GM18508 (cell line): ENCODE results near the gene TICRR.
"Not testable (repeated sequence)": the region's sequence is repeated elsewhere in the genome, so short reads cannot be mapped to it uniquely, and the experiment has no call there.

Experiments
- ATAC-seq: cut with Tn5 transposase; IDR thresholded peaks from one replicate; pipeline ENCODE4 v1.9.1; 2021; ENCODE audit warnings: moderate number of reproducible peaks; ENCODE audit not compliant: insufficient read depth, unreplicated experiment

The TICRR gene, protein sequence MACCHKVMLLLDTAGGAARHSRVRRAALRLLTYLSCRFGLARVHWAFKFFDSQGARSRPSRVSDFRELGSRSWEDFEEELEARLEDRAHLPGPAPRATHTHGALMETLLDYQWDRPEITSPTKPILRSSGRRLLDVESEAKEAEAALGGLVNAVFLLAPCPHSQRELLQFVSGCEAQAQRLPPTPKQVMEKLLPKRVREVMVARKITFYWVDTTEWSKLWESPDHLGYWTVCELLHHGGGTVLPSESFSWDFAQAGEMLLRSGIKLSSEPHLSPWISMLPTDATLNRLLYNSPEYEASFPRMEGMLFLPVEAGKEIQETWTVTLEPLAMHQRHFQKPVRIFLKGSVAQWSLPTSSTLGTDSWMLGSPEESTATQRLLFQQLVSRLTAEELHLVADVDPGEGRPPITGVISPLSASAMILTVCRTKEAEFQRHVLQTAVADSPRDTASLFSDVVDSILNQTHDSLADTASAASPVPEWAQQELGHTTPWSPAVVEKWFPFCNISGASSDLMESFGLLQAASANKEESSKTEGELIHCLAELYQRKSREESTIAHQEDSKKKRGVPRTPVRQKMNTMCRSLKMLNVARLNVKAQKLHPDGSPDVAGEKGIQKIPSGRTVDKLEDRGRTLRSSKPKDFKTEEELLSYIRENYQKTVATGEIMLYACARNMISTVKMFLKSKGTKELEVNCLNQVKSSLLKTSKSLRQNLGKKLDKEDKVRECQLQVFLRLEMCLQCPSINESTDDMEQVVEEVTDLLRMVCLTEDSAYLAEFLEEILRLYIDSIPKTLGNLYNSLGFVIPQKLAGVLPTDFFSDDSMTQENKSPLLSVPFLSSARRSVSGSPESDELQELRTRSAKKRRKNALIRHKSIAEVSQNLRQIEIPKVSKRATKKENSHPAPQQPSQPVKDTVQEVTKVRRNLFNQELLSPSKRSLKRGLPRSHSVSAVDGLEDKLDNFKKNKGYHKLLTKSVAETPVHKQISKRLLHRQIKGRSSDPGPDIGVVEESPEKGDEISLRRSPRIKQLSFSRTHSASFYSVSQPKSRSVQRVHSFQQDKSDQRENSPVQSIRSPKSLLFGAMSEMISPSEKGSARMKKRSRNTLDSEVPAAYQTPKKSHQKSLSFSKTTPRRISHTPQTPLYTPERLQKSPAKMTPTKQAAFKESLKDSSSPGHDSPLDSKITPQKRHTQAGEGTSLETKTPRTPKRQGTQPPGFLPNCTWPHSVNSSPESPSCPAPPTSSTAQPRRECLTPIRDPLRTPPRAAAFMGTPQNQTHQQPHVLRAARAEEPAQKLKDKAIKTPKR (N-terminal part only)

DNA sequence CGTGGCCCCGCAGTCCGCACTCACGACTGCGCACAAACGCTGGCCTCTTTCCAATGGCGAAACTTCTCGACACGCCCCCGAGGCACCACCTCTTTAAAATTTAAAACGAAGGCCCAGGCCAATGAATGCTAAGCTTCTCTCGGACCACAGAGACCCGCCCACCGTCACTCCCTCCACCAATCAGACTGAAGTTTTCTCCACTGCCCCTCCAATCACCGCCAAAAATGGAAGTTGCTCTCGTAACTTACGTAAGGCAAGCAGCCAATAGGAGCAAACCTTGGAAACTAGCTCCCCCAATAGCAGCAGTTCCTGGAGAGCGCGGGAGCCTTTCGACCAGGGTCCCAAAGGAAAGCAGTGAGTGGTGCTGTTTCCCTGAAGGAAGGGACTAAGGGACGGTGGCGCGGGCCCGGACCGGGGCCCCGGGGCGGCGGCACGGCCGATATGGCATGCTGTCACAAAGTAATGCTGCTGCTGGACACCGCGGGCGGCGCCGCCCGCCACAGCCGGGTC, at the start of gene TICRR:
TICRR (plus strand) TSS at position 324 of the 510 bp plus-strand sequence; CDS start at position 442, 118 bp downstream.
- peak; percentile 95 for ATAC-seq

DNA sequence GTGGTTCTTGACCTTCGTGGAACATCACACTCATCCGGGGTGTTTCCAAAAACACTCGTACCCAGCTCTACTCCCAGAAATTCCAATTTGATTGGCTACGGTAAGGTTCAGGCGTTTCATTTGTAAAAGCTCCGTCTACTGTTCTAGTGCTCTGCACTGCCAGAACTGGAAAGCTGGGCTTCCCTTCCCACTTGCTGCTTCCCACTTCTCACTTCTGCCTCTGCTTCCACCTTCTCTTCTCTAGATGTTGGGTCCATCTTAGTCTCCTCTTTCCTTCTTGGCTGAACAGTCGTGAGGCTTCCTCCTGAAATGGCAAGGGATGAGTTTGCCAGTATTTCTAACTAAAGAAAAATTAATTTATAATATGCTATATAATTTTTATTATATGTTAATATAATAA, 49.1 kb upstream of the TICRR start:
- ATAC-seq: no peak

DNA sequence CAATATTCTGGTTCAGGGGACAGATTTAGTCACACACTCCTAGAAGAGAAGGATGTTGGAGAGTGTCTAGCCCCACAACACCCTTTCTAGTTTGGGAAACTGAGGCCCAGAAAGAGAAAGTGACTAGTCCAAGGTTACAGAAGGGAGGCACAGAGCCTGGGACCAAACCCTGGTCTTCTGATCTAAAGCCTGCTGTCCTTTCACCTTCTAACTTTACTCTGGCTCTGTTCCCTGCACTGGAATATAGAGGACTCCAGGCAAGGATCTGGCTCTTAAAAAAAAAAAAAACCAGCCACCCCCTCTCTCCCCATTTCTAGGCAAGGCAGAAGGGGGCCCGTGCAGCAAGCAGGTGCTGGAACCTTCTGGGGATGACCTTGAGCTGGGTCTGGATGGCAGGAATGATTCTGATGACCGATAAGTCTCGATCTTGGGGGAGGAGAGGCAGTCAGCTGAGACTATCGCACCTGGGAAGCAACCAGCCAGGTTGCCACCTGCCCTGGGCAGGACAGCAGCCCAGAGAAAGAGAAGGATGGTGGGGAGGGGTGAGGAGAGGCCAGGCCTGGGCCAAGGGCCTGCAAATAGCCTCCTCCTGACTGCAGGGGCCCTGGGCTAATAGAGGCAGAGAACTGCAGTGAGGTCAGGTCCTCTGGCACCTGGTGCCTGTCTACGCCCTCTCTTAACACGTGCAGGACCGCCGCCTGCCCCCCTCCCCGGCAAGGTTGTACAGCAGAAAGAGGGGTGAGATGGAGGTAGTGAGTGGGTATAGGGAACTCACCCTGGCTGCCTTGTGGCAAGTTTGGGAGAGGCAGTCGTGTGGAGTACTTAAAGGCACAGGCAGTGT, 48.4 kb upstream of the TICRR start:
- ATAC-seq: no peak

DNA sequence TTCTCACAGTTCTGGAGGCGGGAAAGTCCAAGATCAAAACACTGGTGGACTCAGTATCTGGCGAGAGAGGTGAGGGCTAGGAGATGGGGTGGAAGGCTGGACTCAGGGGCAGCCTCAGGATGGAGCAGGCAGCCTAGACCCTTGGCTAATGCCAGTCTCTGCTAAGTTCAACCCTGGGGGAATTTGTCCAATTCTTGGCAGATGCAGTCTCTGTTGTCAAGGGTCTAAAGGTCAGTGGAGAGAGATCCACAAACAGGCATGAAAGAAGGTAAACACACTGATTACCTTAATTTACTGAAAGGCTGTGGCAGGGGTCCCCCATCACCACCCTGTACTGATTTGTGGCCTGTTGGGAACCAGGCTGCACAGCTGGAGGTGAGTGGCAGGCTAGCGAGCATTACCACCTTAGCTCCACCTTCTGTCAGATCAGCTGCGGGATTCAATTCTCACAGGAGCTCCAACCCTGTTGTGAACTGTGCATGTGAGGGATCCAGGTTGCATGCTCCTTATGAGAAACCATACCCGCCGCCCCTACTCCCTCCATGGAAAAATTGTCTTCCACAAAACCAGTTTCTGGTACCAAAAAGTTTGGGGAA, 46.4 kb upstream of the TICRR start:
- ATAC-seq: no peak

DNA sequence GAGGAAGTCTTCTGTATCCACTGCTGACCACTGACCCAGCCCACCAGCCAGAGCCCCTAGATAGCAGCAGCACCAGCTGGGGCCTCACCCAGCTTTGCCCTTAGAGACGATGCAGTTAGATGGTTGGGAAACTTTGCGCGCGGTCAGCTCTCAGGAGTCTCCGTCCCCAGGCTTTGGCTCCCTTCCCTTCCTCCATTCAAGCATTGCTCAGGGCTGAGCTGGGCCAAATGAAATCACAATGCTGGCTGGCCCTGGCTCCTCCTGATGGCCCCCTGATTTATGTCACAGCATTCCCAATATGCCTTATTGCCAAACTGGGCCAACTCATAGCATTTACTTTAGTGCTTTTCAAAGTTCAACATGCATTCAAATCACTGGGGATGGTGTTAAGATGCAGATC, 44.3 kb upstream of the TICRR start:
- ATAC-seq: no peak

DNA sequence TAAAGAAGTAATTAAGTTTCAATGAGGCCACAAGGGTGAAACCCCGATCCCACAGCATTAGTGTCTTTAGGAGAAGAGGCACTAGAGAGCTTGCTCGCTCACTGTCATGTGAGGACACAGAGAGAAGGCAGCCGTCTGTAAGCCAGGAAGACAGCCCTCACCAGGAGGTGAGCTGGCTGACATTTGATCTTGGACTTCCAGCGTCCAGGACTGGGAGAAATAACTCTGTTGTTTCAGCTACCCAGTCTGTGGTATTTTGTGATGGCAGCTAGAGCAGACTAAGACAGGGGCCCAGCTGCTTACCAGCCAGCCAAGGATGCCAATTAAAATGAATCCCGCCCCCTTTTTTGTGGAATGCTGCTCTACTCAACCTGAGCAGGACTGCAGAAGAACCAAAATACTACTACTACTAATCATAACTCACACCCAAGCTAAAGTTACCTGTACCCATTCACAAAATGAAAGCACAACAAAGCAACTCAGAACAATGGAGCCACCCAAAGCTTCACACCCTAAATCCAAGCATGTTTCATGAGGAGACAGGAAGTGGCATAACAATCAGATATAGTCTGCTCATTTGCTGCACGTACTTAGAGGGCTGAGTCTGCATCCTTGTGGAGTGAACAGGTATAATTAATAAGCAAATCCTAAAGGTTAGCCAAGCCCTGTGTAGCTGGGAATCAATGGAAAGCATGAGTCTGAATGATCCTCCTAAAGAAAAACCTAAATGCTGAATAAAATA, 43.3 kb upstream of the TICRR start:
- no peak for ATAC-seq

DNA sequence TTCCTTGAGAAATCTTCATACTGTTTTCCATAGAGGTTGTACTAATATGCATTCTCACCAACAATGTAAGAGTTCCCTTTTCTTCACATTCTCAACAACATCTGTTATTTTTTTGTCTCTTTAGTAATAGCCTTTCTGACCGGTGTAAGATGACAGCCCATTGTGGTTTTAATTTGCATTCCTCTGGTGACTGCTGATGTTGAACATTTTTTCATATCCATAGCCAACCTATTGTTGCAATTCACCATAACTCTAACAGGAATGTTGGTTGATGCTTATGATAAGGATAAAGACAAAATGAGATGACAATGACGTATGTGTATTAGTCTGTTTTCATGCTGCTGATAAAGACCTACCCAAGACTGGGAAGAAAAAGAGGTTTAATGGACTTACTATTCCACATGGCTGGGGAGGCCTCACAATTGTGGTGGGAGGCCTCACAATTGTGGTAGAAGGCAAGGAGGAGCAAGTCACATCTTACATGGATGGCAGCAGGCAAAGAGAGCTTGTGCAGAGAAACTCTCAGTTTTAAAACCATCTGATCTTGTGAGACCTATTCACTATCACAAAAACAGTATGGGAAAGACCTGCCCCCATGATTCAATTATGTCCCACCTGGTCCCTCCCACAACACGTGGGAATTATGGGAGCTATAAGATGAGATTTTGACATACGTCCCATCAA, 41.3 kb upstream of the TICRR start:
- no peak for ATAC-seq

DNA sequence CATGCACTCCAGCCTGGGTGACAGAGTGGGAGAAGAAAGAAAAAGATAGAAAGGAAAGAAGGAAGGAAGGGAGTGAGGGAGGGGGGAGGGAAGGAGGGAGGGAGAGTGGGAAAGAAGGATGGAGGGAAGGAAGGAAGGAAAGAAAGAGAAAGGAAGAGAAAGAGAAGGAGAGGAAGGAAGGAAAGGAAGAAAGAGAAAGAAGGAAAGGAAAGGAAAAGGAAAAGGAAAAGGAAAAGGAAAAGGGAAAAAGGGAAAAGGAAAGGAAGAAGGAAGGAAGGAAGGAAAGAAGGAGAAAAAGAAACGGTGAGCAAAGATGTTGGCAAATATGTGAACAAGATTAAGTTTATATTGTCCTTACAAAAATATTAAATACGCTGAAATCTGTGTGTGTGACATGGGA, 36.2 kb upstream of the TICRR start:
- no peak for ATAC-seq

DNA sequence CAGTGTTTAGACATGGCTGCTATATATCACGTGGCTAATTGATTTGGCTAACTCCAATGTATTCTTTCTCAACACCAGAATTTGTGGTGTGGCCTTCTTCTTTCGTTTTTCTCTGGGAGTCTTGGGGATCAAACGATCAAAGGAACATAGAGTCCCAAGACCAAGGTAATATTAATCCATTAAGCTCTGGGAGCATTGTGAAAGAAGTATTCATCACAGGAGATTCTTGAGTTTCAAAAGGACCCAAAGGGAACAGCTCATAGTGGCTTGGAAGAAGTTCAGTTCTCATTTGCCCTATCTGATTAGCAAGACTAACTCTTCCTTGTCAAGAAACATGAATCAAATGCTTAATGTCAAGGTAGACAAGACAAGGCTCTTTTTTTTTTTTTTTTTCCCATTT, 32.9 kb upstream of the TICRR start:
- no peak for ATAC-seq

DNA sequence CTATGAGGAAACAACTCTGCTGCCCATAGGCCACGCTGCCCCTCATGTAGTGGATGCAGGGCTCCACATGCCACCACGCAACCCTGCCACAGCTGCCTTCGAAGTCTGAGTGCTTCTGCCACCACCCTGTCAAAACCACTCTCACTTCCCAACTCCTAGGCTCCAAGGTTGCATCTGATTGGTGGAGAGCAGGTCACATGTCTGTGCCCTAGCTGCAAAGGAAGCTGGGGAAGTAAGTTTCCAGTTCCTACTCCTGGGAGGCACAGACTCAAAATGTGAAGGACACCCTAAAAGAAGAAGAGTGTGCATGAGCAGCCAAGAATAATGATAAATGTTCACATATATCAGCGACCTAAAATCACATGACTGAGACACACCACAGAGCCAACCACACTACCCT, 31.9 kb upstream of the TICRR start:
- no peak for ATAC-seq

DNA sequence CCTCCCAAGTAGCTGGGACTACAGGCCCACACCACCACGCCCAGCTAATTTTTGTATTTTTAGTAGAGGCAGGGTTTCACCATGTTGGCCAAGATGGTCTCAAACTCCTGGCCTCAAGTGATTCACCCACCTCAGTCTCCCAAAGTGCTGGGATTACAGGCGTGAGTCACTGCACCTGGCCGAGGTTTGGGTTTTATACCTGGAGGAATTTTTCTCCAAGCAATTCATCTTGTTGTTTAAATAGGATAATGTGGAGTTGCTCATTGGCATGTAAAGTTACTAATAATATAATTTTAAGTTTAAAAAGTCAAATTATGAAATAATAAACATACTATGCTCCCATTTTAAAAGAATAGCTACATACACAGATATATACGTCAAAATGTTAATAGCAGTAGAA, 26.1 kb upstream of the TICRR start:
- ATAC-seq: not testable (repeated sequence)

DNA sequence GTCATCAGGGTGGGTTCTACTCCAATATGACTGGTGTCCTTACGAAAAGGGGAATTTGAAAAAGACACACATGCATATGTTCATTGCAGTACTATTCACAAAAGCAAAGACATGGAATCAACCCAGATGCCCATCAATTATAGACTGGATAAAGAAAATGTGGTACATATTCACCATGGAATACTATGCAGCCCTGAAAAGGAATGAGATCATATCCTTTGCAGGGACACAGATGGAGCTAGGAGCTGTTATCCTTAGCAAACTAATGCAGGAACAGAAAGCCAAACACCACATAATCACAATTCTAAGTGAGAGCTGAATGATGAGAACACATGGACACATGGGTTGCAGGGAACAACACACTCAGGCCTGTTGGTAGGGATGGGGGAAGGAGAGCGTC, 24.8 kb upstream of the TICRR start:
- no peak for ATAC-seq

DNA sequence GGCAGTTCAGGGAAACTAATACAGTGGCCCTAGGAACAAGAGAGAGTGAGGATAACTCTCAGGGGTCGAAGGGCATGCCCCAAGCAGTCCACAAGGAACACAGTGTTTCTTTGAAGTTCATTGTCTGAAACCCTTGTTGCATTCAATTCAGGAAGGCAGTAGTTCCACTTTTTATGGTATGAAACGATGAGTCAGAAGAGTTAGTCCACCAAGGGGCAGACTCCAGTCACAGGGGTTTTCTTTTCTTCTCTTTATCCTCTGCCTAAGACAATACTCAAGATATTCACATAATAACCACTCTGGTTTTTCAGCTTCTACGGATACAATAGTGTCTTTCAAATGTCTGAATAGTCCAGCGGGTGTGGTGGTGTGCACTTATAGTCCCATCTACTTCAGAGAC, 23.7 kb upstream of the TICRR start:
- peak; percentile 50 for ATAC-seq

DNA sequence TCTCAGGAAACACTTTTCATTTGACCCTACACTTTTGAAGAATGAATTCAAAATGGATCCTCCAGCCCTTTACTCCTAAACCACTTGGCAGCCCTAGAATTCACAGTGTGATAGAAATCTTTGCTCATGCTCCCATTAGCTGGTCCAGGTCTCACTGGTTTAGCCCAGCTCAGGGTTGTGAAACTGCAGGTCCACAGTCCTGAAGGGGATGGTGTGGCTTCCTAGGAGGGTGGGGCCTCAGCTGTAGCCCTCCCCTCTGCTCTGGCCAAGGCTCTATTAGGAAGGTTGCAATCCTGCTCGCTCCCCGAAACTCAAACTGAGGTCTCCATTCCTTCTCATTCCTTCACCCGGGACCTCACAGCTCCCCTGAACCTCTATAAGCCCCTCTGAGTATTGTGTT, 21.6 kb upstream of the TICRR start:
- ATAC-seq: no peak

DNA sequence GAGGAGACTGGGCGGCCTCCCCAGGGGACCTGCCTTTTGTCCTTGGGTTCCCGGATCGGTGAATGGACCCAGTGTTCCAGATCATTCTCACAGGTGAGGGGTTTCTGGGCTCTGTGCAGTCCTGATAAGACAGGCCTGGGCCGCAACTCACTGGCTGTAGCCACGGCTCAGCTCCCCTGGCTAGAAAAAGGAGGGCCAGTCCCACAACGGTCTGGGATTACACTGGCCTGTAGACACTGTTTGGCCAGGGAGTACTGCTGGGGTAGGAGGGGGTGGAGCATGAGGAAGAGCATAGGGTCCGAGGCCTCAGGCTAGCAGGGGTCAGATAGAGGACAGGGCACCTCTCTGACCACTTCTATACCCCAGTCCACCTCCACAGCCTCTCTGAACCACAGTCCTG, 21.0 kb upstream of the TICRR start:
- ATAC-seq: no peak

DNA sequence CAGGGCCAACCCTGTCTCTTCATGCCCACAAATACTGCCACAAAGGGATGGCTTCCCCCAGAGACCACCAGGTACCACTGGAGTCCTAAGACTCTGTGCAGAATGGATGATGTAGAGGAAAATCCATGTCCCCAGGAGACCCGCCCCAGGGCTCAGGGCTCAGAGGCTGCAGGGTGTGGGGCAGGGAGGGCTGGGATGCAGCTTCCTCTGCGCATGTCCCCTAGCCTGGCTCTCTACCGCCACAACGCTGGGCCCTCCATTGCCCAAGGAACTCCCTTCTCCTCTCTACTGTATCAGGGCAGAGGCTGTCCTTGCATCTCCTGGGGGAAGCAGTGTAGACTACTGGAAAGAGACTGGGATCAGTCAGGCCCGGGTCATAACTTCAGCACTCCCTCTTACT, 19.5 kb upstream of the TICRR start:
- ATAC-seq: no peak

DNA sequence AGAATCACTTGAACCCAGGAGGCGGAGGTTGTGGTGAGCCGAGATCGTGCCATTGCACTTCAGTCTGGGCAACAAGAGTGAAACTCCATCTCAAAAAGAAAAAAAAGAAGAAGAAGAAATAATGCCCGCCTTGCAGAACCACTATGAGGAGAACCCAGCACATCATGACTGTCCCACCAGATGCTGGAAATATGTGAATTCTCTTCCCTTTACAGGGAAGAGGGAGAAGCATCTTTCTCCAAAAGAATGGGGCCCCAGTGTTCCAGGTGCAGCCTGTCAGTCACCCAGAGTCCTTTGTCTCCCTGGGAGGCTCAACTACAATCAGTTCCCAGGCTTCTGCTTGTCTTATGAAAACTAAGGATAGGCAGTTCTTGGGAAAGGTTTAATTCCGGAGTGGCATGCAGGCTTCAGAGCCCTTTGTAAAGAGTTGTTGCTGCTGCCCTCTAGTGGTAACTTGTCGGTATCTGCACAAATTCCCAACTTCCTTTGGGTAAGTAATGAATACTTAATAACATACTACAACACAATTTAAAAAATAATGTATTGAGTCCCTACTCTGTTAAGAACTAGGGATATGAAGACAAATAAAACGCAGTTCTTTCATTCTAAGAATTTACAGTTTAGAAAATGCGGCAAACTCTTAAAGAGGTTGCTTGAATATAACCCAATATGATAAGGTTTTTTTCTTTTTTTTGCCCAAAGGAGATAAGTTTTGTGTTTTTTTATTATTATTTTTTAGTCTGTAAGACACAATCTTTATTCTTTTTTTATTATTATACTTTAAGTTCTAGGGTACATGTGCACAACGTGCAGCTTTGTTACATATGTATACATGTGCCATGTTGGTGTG, 18.6 kb upstream of the TICRR start:
- ATAC-seq: no peak
